Natural killer cell treated with Interleukin-12 subunit alpha and Interleukin-12 subunit beta and Interleukin-15 and Interleukin-18, amount 100 ng/mL, for 72 hours (primary cell): ENCODE data around the gene GRM7. TPM values are rescaled to one million over a fixed set of nuclear protein-coding genes. Genes with fewer than 3 reads are reported as not detected.

ENCODE experiments used
- ATAC-seq, 2 donors: fragments of 150-1000 bp; cut with Tn5 transposase in 1 of 2; sonication (Bioruptor Pico), chemical (Tn5 transposase) in 1 of 2; 2 replicates each; pipeline ENCODE4 v1.10.0; 2021
- DNase-seq: peaks from one replicate; pipeline ENCODE4 v3.0.0; 2022; ENCODE audit warnings: low spot score
- H3K27ac Mint-ChIP-seq, 2 donors: 1 replicate in 1 of 2; 2 replicates in 1 of 2; pipeline ENCODE4 v1.8.0; 2022; ENCODE audit warnings: mixed read lengths in 2 of 2, mild to moderate bottlenecking in 1 of 2, moderate library complexity in 1 of 2
- H3K27me3 Mint-ChIP-seq, 2 donors: 1 replicate in 1 of 2; 2 replicates in 1 of 2; pipeline ENCODE4 v1.8.0; 2022; ENCODE audit warnings: mixed read lengths in 2 of 2
- H3K36me3 Mint-ChIP-seq: one replicate; pipeline ENCODE4 v1.8.0; 2022; ENCODE audit warnings: mixed read lengths
- H3K4me1 Mint-ChIP-seq, 2 donors: 1 replicate in 1 of 2; 2 replicates in 1 of 2; pipeline ENCODE4 v1.8.0; 2022; ENCODE audit warnings: low read depth in 2 of 2, mixed read lengths in 2 of 2, mild to moderate bottlenecking in 1 of 2
- H3K4me3 Mint-ChIP-seq: one replicate; pipeline ENCODE4 v1.8.0; 2022; ENCODE audit warnings: mixed read lengths
- H3K9me3 Mint-ChIP-seq: 2 replicates; pipeline ENCODE4 v1.8.0; 2022; ENCODE audit warnings: mixed read lengths
- total RNA-seq, 2 donors: library from RNA; stranded (reverse); gene quantifications; one replicate each; pipeline ENCODE4 v1.2.3, GENCODE V29; 2022

The GRM7 gene
- total RNA-seq: not detected

DNA sequence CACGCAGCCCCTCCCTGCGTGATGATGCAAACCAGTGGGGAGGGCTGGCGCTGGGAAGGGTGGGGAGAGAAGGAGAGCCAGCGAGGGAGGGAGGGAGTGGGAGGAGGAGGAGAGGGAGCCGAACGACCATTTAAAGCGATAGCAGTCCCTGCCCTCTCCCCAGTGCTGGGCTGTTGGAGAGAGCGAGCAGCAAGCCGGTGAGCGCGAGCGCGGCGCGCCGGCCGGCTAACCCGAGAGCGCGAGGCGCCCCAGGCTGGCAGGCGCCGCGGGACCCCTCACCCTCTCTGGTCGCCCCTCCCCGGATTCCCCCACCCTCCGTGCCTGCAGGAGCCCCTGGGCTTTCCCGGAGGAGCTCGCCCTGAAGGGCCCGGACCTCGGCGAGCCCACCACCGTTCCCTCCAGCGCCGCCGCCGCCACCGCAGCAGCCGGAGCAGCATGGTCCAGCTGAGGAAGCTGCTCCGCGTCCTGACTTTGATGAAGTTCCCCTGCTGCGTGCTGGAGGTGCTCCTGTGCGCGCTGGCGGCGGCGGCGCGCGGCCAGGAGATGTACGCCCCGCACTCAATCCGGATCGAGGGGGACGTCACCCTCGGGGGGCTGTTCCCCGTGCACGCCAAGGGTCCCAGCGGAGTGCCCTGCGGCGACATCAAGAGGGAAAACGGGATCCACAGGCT is at the start of gene GRM7:
Gene GRM7, plus strand, starts transcription at position 162 of the 671 bp plus-strand sequence.
- peaks cover 11% of the 10 kb centered on the region for H3K36me3 Mint-ChIP-seq
- H3K27me3 Mint-ChIP-seq: peaks cover 10 to 15% of the 10 kb centered on the region in 2 donors
- ATAC-seq (no peak), DNase-seq (no peak)
- H3K4me1 Mint-ChIP-seq: peaks cover 4 to 5% of the 10 kb centered on the region in 2 donors
- peaks cover 10% of the 10 kb centered on the region for H3K9me3 Mint-ChIP-seq
- H3K4me3 Mint-ChIP-seq: no peak within 1 kb of the TSS
- H3K27ac Mint-ChIP-seq: no peak within 1 kb of the TSS

GRCh38 chr3:6821411-6821810 is 39.5 kb upstream of the GRM7 start:
- DNase-seq (no peak), ATAC-seq (no peak)
- Mint-ChIP-seq H3K27ac (no peak overlapping the region), H3K4me1 (no peaks in the 10 kb centered on the region), H3K36me3 (no peaks in the 10 kb centered on the region), H3K27me3 (no peaks in the 10 kb centered on the region), H3K9me3 (peaks cover 6% of the 10 kb centered on the region), H3K4me3 (no peak overlapping the region)

DNA sequence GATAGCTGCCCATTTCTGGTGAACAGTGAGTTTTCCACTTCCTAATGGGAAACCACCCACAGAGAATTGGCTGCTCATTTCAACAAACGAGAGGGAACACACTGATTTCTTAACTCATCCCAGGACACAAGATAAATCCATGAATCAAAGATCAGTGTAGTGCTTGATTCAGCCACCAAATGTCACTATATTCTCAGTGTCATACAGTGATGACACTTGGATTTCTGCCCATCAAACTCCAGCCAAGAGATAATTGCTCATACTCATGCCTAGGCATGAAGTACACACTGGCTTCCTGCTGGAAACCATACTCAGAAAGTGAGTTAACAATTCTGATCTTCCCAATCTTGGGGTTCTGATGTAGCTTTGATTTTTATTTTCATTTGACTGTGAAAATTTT is 35.4 kb upstream of the GRM7 start:
- Mint-ChIP-seq H3K9me3 (peaks cover 4% of the 10 kb centered on the region), H3K4me1 (no peaks in the 10 kb centered on the region), H3K4me3 (no peak overlapping the region), H3K36me3 (no peaks in the 10 kb centered on the region), H3K27me3 (no peaks in the 10 kb centered on the region), H3K27ac (no peak overlapping the region)
- no peak for ATAC-seq
- DNase-seq: no peak

GRCh38 chr3:6827453-6827852 is 33.5 kb upstream of the GRM7 start:
- Mint-ChIP-seq H3K27me3 (no peaks in the 10 kb centered on the region), H3K4me1 (no peaks in the 10 kb centered on the region), H3K9me3 (peaks cover 3% of the 10 kb centered on the region), H3K4me3 (no peak overlapping the region), H3K36me3 (no peaks in the 10 kb centered on the region), H3K27ac (no peak overlapping the region)
- no peak for DNase-seq
- no peak for ATAC-seq

DNA sequence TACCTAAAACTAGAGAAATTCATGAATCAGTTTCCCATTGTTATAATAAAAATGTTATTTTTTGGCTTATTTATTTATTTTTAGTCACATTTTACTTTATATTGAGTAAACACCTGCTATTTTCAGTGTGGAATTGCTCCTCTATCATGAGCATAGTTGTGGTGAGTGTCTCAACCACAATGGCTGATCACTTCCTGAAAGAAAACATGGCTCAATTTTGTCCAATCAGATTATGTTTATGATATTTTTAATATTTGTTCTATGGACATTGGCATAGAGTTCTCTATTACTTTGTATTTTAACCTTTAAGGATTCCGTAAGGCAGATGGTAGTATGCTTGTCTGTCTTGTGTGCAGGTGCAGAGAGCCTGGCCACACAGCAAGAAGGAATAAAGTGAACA is 16.2 kb upstream of the GRM7 start:
- Mint-ChIP-seq H3K4me3 (no peak overlapping the region), H3K36me3 (no peaks in the 10 kb centered on the region), H3K27ac (no peak overlapping the region), H3K4me1 (no peaks in the 10 kb centered on the region), H3K27me3 (no peaks in the 10 kb centered on the region), H3K9me3 (peaks cover 10% of the 10 kb centered on the region)
- ATAC-seq: no peak
- DNase-seq: no peak

DNA sequence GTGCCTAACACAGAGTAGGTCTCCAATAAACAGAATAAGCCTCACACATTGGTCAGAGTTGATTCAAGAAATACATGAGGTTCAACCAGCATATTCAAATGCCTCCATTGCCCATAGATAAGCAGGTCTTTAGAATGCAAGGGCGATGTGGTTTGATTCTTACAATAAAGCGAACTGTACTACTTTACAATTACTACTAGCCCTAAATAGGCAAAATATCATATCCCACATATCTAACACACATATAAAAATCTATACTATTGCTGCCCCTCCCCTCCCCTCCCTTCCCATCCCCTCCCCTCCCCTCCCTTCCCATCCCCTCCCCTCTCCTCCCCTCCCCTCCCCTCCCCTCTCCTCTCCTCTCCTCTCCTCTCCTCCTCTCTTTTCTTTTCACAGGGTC is 6.7 kb upstream of the GRM7 start:
- no peak overlapping the region for H3K27ac Mint-ChIP-seq
- H3K4me3 Mint-ChIP-seq: no peak overlapping the region
- peaks cover 10% of the 10 kb centered on the region for H3K9me3 Mint-ChIP-seq
- no peaks in the 10 kb centered on the region for H3K4me1 Mint-ChIP-seq
- DNase-seq: no peak
- no peak for ATAC-seq
- no peaks in the 10 kb centered on the region for H3K36me3 Mint-ChIP-seq
- no peaks in the 10 kb centered on the region for H3K27me3 Mint-ChIP-seq

DNA sequence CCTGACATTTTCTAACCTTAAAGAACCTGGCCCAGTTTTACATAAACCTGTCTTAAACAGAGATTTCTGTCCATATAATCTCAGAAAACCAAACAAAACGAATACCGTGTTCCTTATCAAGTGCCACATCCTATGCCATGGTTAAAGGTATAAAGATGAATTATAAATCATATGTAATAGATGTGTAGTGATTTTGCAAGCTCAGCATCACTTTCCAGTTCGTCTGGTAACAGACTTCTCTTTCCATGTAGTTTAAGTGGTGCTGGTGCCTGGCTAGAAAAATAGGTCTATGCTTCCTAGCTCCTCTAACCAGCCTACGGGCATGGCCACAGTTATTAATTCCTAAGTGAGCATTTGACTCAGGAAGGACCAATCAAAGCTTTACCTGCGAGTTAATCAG is 3.4 kb upstream of the GRM7 start:
- no peak overlapping the region for H3K27ac Mint-ChIP-seq
- peaks cover 5% of the 10 kb centered on the region for H3K36me3 Mint-ChIP-seq
- DNase-seq (no peak), ATAC-seq (no peak)
- peaks cover 3 to 7% of the 10 kb centered on the region in 2 donors for H3K27me3 Mint-ChIP-seq
- H3K4me3 Mint-ChIP-seq: no peak overlapping the region
- peaks cover 0 to 2% of the 10 kb centered on the region in 2 donors for H3K4me1 Mint-ChIP-seq
- H3K9me3 Mint-ChIP-seq: peaks cover 6% of the 10 kb centered on the region

DNA sequence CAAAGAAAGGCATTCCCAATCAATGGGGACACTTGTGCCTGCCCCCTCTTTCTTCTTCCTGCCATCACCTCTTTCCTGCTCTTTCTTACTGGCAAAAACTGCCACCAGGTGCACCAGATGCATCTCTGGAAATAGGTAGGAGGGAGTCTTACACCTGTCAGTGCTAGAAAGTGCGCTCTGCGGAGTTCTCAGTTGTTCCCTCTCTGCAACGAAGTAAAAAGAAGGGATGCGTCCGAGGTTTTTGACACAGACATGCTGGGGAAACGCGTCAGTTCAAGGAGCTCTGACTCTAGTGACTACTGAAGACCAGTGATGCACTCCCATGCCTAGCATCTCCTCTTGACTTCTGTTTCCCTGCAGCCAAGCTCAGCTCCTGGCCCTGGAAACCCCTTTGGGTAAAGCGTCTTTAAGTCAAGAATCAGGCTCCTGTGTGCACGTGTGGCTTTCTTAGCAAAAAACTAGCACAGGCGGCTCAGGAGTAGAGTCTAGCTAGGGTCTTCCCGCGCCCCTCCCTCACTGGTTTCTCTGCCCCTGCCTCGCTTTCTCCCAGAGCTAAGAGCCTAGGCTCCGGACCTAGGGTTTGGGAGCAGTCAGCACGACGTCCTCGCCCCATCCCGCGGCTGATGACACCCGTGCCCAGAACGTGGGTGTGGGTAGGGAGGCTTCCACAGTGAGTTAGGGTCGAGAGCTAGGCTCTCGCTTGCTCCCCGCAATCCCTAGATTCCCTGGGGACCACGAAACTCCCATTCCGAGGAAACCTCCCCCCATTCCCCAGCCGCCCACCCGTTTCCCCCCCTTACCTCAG is 564 bp upstream of the GRM7 start:
- Mint-ChIP-seq H3K27ac (no peak overlapping the region), H3K9me3 (peaks cover 10% of the 10 kb centered on the region), H3K4me1 (peaks cover 4 to 5% of the 10 kb centered on the region in 2 donors), H3K36me3 (peaks cover 11% of the 10 kb centered on the region), H3K27me3 (peaks cover 10 to 15% of the 10 kb centered on the region in 2 donors), H3K4me3 (no peak overlapping the region)
- DNase-seq (no peak), ATAC-seq (no peak)

DNA sequence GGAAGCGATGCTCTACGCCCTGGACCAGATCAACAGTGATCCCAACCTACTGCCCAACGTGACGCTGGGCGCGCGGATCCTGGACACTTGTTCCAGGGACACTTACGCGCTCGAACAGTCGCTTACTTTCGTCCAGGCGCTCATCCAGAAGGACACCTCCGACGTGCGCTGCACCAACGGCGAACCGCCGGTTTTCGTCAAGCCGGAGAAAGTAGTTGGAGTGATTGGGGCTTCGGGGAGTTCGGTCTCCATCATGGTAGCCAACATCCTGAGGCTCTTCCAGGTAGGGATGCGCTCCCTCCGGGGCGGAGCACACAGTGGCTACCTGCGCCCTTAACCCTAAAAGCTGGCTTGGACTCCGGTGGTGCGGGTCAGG is 698 bp downstream of the GRM7 start:
- H3K4me3 Mint-ChIP-seq: no peak overlapping the region
- peaks cover 10 to 15% of the 10 kb centered on the region in 2 donors for H3K27me3 Mint-ChIP-seq
- peaks cover 10% of the 10 kb centered on the region for H3K9me3 Mint-ChIP-seq
- no peak overlapping the region for H3K27ac Mint-ChIP-seq
- DNase-seq (no peak), ATAC-seq (no peak)
- peaks cover 4 to 5% of the 10 kb centered on the region in 2 donors for H3K4me1 Mint-ChIP-seq
- peaks cover 11% of the 10 kb centered on the region for H3K36me3 Mint-ChIP-seq

DNA sequence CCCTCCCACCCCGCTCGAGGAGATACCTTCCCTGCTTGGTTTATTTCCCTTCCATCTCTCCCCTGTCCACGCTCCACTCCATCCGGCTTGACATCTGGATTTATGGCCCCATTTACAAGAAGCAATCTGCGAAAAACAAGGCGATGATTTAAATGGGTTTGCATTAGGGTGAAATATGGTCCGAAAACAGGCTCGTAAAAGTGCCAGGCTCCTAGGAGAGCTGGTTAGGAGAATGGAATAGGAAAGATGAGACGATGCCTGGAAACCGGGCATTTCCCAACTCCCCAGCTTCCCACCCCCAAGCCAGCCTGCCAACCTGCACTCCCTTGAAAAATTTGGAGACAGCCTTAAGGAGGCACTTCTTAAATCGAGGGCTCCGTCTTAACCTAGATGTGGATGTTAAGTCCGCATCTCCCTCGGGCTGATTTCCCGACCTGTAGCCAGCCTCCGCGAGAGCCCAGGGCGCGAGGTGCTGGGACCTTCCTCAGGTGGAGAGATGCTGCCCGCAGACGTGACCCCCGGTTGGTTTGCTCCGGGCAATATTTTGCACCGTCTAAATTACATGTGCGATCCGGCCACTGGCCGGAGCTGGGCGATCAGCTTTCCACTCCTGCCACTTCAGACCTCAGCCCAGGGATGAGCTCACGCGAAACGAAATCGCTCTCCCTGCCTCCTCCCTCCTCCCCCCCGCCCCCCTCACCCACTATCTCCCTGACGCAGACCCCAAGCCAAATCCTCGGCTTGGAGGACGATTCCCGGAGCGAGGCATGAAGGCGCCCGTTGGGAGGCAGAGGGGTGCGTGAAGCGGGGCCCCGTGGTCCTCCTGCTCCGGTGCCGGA is 1.3 kb downstream of the GRM7 start:
- Mint-ChIP-seq H3K27ac (no peak overlapping the region), H3K9me3 (peaks cover 4% of the 10 kb centered on the region), H3K36me3 (peaks cover 11% of the 10 kb centered on the region), H3K4me1 (peaks cover 4 to 5% of the 10 kb centered on the region in 2 donors), H3K4me3 (no peak overlapping the region), H3K27me3 (peaks cover 10 to 15% of the 10 kb centered on the region in 2 donors)
- no peak for DNase-seq
- peak in 1 of 2 donors; percentile 32 for ATAC-seq

DNA sequence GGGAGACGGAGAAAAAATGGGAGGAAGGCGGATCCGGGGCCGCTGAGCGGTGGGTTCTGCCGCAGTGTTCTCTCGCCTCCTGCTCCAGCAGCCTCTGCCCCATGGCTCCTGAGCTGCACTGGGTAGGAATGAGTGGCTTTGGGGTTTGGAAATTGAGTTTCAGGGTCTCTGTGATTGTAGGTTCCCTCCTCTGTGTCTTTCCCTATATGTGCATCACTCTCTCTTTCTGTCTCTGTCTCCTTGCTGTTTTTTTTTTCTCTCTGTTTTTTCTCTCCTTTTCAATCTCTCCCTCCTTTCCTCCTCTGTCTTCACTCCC is 1.9 kb downstream of the GRM7 start:
- Mint-ChIP-seq H3K4me3 (no peak overlapping the region), H3K27ac (no peak overlapping the region), H3K4me1 (peaks cover 4 to 5% of the 10 kb centered on the region in 2 donors), H3K36me3 (peaks cover 11% of the 10 kb centered on the region), H3K9me3 (peaks cover 4% of the 10 kb centered on the region), H3K27me3 (peaks cover 10 to 15% of the 10 kb centered on the region in 2 donors)
- ATAC-seq: no peak
- no peak for DNase-seq

- Mint-ChIP-seq H3K9me3 (peaks cover 12% of the 10 kb centered on the region), H3K27me3 (peaks cover 7 to 9% of the 10 kb centered on the region in 2 donors), H3K27ac (no peak overlapping the region), H3K4me3 (no peak overlapping the region), H3K36me3 (peaks cover 6% of the 10 kb centered on the region), H3K4me1 (peaks cover 3 to 4% of the 10 kb centered on the region in 2 donors)
- no peak for DNase-seq
- ATAC-seq: no peak
These were observed 6.4 kb downstream of the GRM7 start for GRCh38 chr3:6867269-6867668.

DNA sequence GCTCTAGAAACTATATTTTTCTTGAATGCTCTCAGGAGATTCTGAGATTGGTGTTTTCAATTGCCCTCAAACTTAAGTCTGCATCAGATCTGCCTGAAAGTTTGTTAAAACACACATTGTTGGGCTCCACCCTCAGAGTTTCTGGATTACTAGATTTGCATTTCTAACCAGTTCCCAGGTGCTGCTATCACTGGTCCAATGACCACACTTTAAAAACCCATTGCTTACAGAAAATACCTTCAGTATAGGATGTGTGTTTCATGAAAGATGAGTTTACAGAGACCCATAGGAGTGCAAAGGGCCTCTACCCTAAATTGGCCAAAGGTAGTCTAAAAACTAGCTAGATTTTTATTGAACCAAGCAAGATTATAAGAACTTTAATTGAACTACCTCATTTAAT is 17.8 kb downstream of the GRM7 start:
- no peaks in the 10 kb centered on the region for H3K27me3 Mint-ChIP-seq
- DNase-seq: no peak

DNA sequence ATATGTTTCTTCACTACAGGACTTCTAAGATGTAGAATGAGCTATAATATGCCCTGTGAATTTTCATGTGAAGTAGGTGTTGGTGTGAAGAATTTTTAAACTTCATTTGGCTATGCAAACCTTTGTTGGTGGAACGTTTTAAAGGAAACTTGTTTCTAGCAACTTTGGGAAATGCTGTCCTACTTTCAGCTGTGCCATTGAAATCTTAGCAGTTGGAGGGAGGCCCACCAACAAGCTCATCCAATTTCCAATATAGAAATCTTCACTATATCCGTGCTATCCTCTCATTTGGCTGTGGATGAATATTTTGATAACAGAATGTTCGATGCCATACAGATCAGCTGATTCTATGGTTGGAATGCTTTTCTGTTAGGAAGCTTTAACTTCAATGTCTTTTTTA is 51.3 kb downstream of the GRM7 start:
- no peaks in the 10 kb centered on the region for H3K36me3 Mint-ChIP-seq

More for the DNA sequence above, 17.8 kb downstream of the GRM7 start:
- Mint-ChIP-seq H3K4me1 (no peaks in the 10 kb centered on the region), H3K27ac (no peak overlapping the region), H3K4me3 (no peak overlapping the region), H3K36me3 (no peaks in the 10 kb centered on the region), H3K9me3 (peaks cover 4% of the 10 kb centered on the region)
- no peak for ATAC-seq

More for the DNA sequence above, 51.3 kb downstream of the GRM7 start:
- Mint-ChIP-seq H3K27me3 (no peaks in the 10 kb centered on the region), H3K4me1 (no peaks in the 10 kb centered on the region), H3K27ac (no peak overlapping the region), H3K9me3 (peaks cover 7% of the 10 kb centered on the region), H3K4me3 (no peak overlapping the region)
- ATAC-seq (no peak), DNase-seq (no peak)
